Measurements from ENCODE around the gene WIPF3. TPM values are rescaled to one million over a fixed set of nuclear protein-coding genes. Genes with fewer than 3 reads are reported as not detected.

The WIPF3 gene
- total RNA-seq, 1 experiment from 2014 or later: 0.26 TPM

- Histone ChIP-seq H2AFZ (no peak overlapping the region), H3K27ac (no peak overlapping the region), H3K79me2 (ENCODE audit: low read depth) (no peaks in the 10 kb centered on the region), H3K4me1 (replicated peaks; ENCODE audit: insufficient read depth) (no peaks in the 10 kb centered on the region), H4K20me1 (ENCODE audit: insufficient read depth) (no peaks in the 10 kb centered on the region), H3K4me3 (no peak overlapping the region), H3K27me3 (ENCODE audit: insufficient read depth, low read depth) (no peaks in the 10 kb centered on the region), H3F3A (ENCODE audit: insufficient read depth, low read depth) (no peaks in the 10 kb centered on the region), H3K4me2 (no peak overlapping the region), H3K36me3 (ENCODE audit: low read depth) (no peaks in the 10 kb centered on the region), H3K9me2 (ENCODE audit: insufficient read depth) (no peaks in the 10 kb centered on the region), H3K9me3 (ENCODE audit: insufficient read depth, low read depth) (no peaks in the 10 kb centered on the region)
- no peak for DNase-seq
- no TSS peak for BruUV-seq (replicated peaks)
- ChIA-PET CTCF (no interaction called here), POLR2A (ENCODE audit: unreplicated experiment) (no interaction called here)
- TF ChIP-seq EZH2 (IDR thresholded peaks at IDR 0.05; ENCODE audit: low read depth): no peak
- TF ChIP-seq, protein P1, sequence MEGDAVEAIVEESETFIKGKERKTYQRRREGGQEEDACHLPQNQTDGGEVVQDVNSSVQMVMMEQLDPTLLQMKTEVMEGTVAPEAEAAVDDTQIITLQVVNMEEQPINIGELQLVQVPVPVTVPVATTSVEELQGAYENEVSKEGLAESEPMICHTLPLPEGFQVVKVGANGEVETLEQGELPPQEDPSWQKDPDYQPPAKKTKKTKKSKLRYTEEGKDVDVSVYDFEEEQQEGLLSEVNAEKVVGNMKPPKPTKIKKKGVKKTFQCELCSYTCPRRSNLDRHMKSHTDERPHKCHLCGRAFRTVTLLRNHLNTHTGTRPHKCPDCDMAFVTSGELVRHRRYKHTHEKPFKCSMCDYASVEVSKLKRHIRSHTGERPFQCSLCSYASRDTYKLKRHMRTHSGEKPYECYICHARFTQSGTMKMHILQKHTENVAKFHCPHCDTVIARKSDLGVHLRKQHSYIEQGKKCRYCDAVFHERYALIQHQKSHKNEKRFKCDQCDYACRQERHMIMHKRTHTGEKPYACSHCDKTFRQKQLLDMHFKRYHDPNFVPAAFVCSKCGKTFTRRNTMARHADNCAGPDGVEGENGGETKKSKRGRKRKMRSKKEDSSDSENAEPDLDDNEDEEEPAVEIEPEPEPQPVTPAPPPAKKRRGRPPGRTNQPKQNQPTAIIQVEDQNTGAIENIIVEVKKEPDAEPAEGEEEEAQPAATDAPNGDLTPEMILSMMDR (conservative IDR thresholded peaks at IDR 0.05): no peak
- intact Hi-C loops (cut with micrococcal nuclease; ENCODE audit: unreplicated experiment): no loop called here
These were observed 87.2 kb downstream of the WIPF3 start for GRCh38 chr7:29893351-29893965.

- Histone ChIP-seq H3K9me3 (ENCODE audit: insufficient read depth, low read depth) (no peaks in the 10 kb centered on the region), H3K4me3 (no peak overlapping the region), H3F3A (ENCODE audit: insufficient read depth, low read depth) (no peaks in the 10 kb centered on the region), H3K27ac (no peak overlapping the region), H3K4me1 (replicated peaks; ENCODE audit: insufficient read depth) (no peaks in the 10 kb centered on the region), H3K9me2 (ENCODE audit: insufficient read depth) (no peaks in the 10 kb centered on the region), H3K36me3 (ENCODE audit: low read depth) (no peaks in the 10 kb centered on the region), H3K4me2 (no peak overlapping the region), H2AFZ (no peak overlapping the region), H3K79me2 (ENCODE audit: low read depth) (no peaks in the 10 kb centered on the region), H3K27me3 (ENCODE audit: insufficient read depth, low read depth) (no peaks in the 10 kb centered on the region), H4K20me1 (ENCODE audit: insufficient read depth) (no peaks in the 10 kb centered on the region)
- BruUV-seq (replicated peaks): no TSS peak
- TF ChIP-seq EZH2 (IDR thresholded peaks at IDR 0.05; ENCODE audit: low read depth): no peak
- TF ChIP-seq, protein P1 (conservative IDR thresholded peaks at IDR 0.05): no peak
- CTCF ChIA-PET: no interaction called here
- DNase-seq: no peak
- intact Hi-C loops (cut with micrococcal nuclease; ENCODE audit: unreplicated experiment): no loop called here
- POLR2A ChIA-PET (ENCODE audit: unreplicated experiment): no interaction called here
These were observed 87.9 kb downstream of the WIPF3 start for GRCh38 chr7:29894256-29894655.

DNA sequence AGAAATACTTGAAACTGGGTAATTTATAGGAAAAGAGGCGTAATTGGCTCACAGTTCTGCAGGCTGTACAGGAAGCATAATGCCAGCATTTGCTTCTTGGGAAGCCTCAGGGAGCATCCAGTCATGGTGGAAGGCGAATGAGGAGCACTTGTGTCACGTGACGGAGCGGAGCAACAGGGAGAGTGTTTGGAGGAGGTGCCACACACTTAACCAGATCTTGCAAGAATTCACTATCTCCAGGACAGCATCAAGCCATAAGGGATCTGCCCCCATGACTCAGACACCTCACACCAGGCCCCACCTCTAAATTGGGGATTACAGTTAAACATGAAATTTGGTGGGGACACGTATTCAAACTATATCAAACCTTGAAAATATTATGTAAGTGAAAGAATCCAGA, 89.3 kb downstream of the WIPF3 start:
- DNase-seq: no peak
- no peak overlapping the region for H3K27ac ChIP-seq
- H3K79me2 ChIP-seq (ENCODE audit: low read depth): no peaks in the 10 kb centered on the region
- H3K4me2 ChIP-seq: no peak overlapping the region
- H3K9me3 ChIP-seq (ENCODE audit: insufficient read depth, low read depth): no peaks in the 10 kb centered on the region
- intact Hi-C loops (cut with micrococcal nuclease; ENCODE audit: unreplicated experiment): no loop called here
- no peaks in the 10 kb centered on the region for H3F3A ChIP-seq (ENCODE audit: insufficient read depth, low read depth)
- TF ChIP-seq EZH2 (IDR thresholded peaks at IDR 0.05; ENCODE audit: low read depth): no peak
- TF ChIP-seq, protein P1 (conservative IDR thresholded peaks at IDR 0.05): no peak
- H3K4me3 ChIP-seq: no peak overlapping the region
- no peaks in the 10 kb centered on the region for H3K27me3 ChIP-seq (ENCODE audit: insufficient read depth, low read depth)
- POLR2A ChIA-PET (ENCODE audit: unreplicated experiment): no interaction called here
- CTCF ChIA-PET: interaction anchor here (1.2 kb wide), 1 partner anchor 259 kb away, joined by 3 read pairs; no protein-coding TSS in a partner anchor
- H2AFZ ChIP-seq: no peak overlapping the region
- no peaks in the 10 kb centered on the region for H3K4me1 ChIP-seq (replicated peaks; ENCODE audit: insufficient read depth)
- no peaks in the 10 kb centered on the region for H3K9me2 ChIP-seq (ENCODE audit: insufficient read depth)
- BruUV-seq (replicated peaks): no TSS peak
- H3K36me3 ChIP-seq (ENCODE audit: low read depth): no peaks in the 10 kb centered on the region
- no peaks in the 10 kb centered on the region for H4K20me1 ChIP-seq (ENCODE audit: insufficient read depth)
